ENCODE measurements around the gene ZBTB2.

ZBTB2 gene

GRCh38 chr6:151391471-151392413, at the start of gene ZBTB2:
Gene ZBTB2, minus strand, starts transcription at chr6:151391559. Its CDS starts 17,922 bp downstream, at chr6:151373637.
- peak within 1 kb of the TSS; percentile 99 for H3K27ac ChIP-seq
- DNase-seq (ENCODE audit: low read depth, low spot score), result no peak

GRCh38 chr6:151440930-151441329, 49.6 kb upstream of the ZBTB2 start:
- no peak overlapping the region for H3K27ac ChIP-seq
- no peak for DNase-seq (ENCODE audit: low read depth, low spot score)

- DNase-seq (ENCODE audit: low read depth, low spot score), result no peak
- no peak overlapping the region for H3K27ac ChIP-seq
These were observed 49.1 kb upstream of the ZBTB2 start for GRCh38 chr6:151440498-151440897.

GRCh38 chr6:151437401-151437800, 46.0 kb upstream of the ZBTB2 start:
- peak overlapping the region; percentile 9 for H3K27ac ChIP-seq
- no peak for DNase-seq (ENCODE audit: low read depth, low spot score)

- DNase-seq (ENCODE audit: low read depth, low spot score), result no peak
- peak overlapping the region; percentile 9 for H3K27ac ChIP-seq
These were observed 45.4 kb upstream of the ZBTB2 start for GRCh38 chr6:151436802-151437201.

- no peak overlapping the region for H3K27ac ChIP-seq
These were observed 44.9 kb upstream of the ZBTB2 start for GRCh38 chr6:151436300-151436699.

GRCh38 chr6:151434369-151434768, 43.0 kb upstream of the ZBTB2 start:
- no peak overlapping the region for H3K27ac ChIP-seq
- no peak for DNase-seq (ENCODE audit: low read depth, low spot score)

More at GRCh38 chr6:151436300-151436699, 44.9 kb upstream of the ZBTB2 start:
- no peak for DNase-seq (ENCODE audit: low read depth, low spot score)

- H3K27ac ChIP-seq, result no peak overlapping the region
- DNase-seq (ENCODE audit: low read depth, low spot score), result no peak
These were observed 41.3 kb upstream of the ZBTB2 start for GRCh38 chr6:151432651-151433050.

GRCh38 chr6:151431337-151431736, 40.0 kb upstream of the ZBTB2 start:
- DNase-seq (ENCODE audit: low read depth, low spot score), result no peak
- no peak overlapping the region for H3K27ac ChIP-seq

GRCh38 chr6:151430886-151431285, 39.5 kb upstream of the ZBTB2 start:
- H3K27ac ChIP-seq, result no peak overlapping the region
- DNase-seq (ENCODE audit: low read depth, low spot score), result no peak

- no peak for DNase-seq (ENCODE audit: low read depth, low spot score)
- H3K27ac ChIP-seq, result no peak overlapping the region
These were observed 36.9 kb upstream of the ZBTB2 start for GRCh38 chr6:151428093-151428735.

- DNase-seq (ENCODE audit: low read depth, low spot score), result peak; percentile 26
- H3K27ac ChIP-seq, result peak overlapping the region; percentile 13
These were observed 34.2 kb upstream of the ZBTB2 start for GRCh38 chr6:151425561-151425960.

GRCh38 chr6:151422981-151423380, 31.6 kb upstream of the ZBTB2 start:
- DNase-seq (ENCODE audit: low read depth, low spot score), result no peak
- no peak overlapping the region for H3K27ac ChIP-seq

GRCh38 chr6:151417477-151417876, 26.1 kb upstream of the ZBTB2 start:
- DNase-seq (ENCODE audit: low read depth, low spot score), result no peak

GRCh38 chr6:151414641-151415260, 23.4 kb upstream of the ZBTB2 start:
- H3K27ac ChIP-seq, result no peak overlapping the region
- DNase-seq (ENCODE audit: low read depth, low spot score), result no peak

More at GRCh38 chr6:151417477-151417876, 26.1 kb upstream of the ZBTB2 start:
- no peak overlapping the region for H3K27ac ChIP-seq

GRCh38 chr6:151413372-151414145, 22.2 kb upstream of the ZBTB2 start:
- no peak for DNase-seq (ENCODE audit: low read depth, low spot score)
- H3K27ac ChIP-seq, result no peak overlapping the region

GRCh38 chr6:151412909-151413308, 21.6 kb upstream of the ZBTB2 start:
- H3K27ac ChIP-seq, result no peak overlapping the region
- DNase-seq (ENCODE audit: low read depth, low spot score), result no peak

GRCh38 chr6:151409679-151410078, 18.3 kb upstream of the ZBTB2 start:
- no peak for DNase-seq (ENCODE audit: low read depth, low spot score)
- H3K27ac ChIP-seq, result no peak overlapping the region

- DNase-seq (ENCODE audit: low read depth, low spot score), result no peak
- H3K27ac ChIP-seq, result no peak overlapping the region
These were observed 17.9 kb upstream of the ZBTB2 start for GRCh38 chr6:151409260-151409659.

GRCh38 chr6:151408858-151409257, 17.5 kb upstream of the ZBTB2 start:
- no peak for DNase-seq (ENCODE audit: low read depth, low spot score)
- H3K27ac ChIP-seq, result no peak overlapping the region
